GM12892 (cell line): ENCODE results near the gene NKPD1.

Source experiments
- POLR2AphosphoS5 ChIP-seq: IDR thresholded peaks from 2 replicates; pipeline ENCODE4 v1.6.1; 2011; ENCODE audit warnings: low read depth, low read length, control low read depth
- TAF1 ChIP-seq: IDR thresholded peaks from 2 replicates; pipeline ENCODE4 v1.6.1; 2011; ENCODE audit warnings: low read depth, mild to moderate bottlenecking, control low read depth, low read length, borderline replicate concordance

- TF ChIP-seq POLR2AphosphoS5: no peak
- no peak for TF ChIP-seq TAF1
These were observed 14.5 kb downstream of the NKPD1 start for GRCh38 chr19:45146251-45146650.
